Measurements from ENCODE around the gene CDH13.

Gene CDH13

GRCh38 chr16:83472776-83473501 lies 846.2 kb downstream of the CDH13 start:
- Histone ChIP-seq H3K9ac (ENCODE audit: low read length) (no peak overlapping the region), H3F3A (ENCODE audit: insufficient read depth, low read length) (no peaks in the 10 kb centered on the region), H3K4me1 (ENCODE audit: low read length) (no peaks in the 10 kb centered on the region), H3K4me3 (ENCODE audit: low read length) (no peak overlapping the region), H3K27ac (ENCODE audit: low read length) (no peak overlapping the region), H3K9me3 (replicated peaks; ENCODE audit: insufficient read depth, low read length) (no peaks in the 10 kb centered on the region), H3K4me2 (ENCODE audit: low read depth, low read length) (no peak overlapping the region), H2AFZ (ENCODE audit: low read length) (no peak overlapping the region), H4K20me1 (ENCODE audit: insufficient read depth, low read length) (no peaks in the 10 kb centered on the region), H3K9me2 (replicated peaks; ENCODE audit: insufficient read depth, low read length) (no peaks in the 10 kb centered on the region), H3K79me2 (ENCODE audit: low read length) (no peaks in the 10 kb centered on the region), H3K27me3 (replicated peaks; ENCODE audit: insufficient read depth, low read length) (no peaks in the 10 kb centered on the region), H3K36me3 (replicated peaks; ENCODE audit: insufficient read depth, low read length) (no peaks in the 10 kb centered on the region)
- no peak for DNase-seq
- TF ChIP-seq CTCF (IDR thresholded peaks at IDR 0.05; ENCODE audit: low read length) (no peak), EZH2 (optimal IDR thresholded peaks at IDR 0.05; ENCODE audit: low read depth, low read length) (no peak), EZH2phosphoT487 (IDR thresholded peaks at IDR 0.05; ENCODE audit: low read length) (no peak)

- no peaks in the 10 kb centered on the region for H4K20me1 ChIP-seq (ENCODE audit: insufficient read depth, low read length)
- no peak for DNase-seq
Observed at GRCh38 chr16:83473926-83474650, 847.3 kb downstream of the CDH13 start.

GRCh38 chr16:83475108-83475507 lies 848.3 kb downstream of the CDH13 start:
- no peak overlapping the region for H3K27ac ChIP-seq (ENCODE audit: low read length)
- no peak overlapping the region for H3K4me2 ChIP-seq (ENCODE audit: low read depth, low read length)
- no peaks in the 10 kb centered on the region for H3K4me1 ChIP-seq (ENCODE audit: low read length)
- H4K20me1 ChIP-seq (ENCODE audit: insufficient read depth, low read length) = no peaks in the 10 kb centered on the region
- H3F3A ChIP-seq (ENCODE audit: insufficient read depth, low read length) = no peaks in the 10 kb centered on the region
- H2AFZ ChIP-seq (ENCODE audit: low read length) = no peak overlapping the region
- DNase-seq = no peak
- H3K9ac ChIP-seq (ENCODE audit: low read length) = no peak overlapping the region
- no peaks in the 10 kb centered on the region for H3K9me3 ChIP-seq (replicated peaks; ENCODE audit: insufficient read depth, low read length)
- H3K79me2 ChIP-seq (ENCODE audit: low read length) = no peaks in the 10 kb centered on the region
- TF ChIP-seq CTCF (IDR thresholded peaks at IDR 0.05; ENCODE audit: low read length) (no peak), EZH2phosphoT487 (IDR thresholded peaks at IDR 0.05; ENCODE audit: low read length) (no peak), EZH2 (optimal IDR thresholded peaks at IDR 0.05; ENCODE audit: low read depth, low read length) (no peak)
- H3K27me3 ChIP-seq (replicated peaks; ENCODE audit: insufficient read depth, low read length) = no peaks in the 10 kb centered on the region
- H3K9me2 ChIP-seq (replicated peaks; ENCODE audit: insufficient read depth, low read length) = no peaks in the 10 kb centered on the region
- H3K4me3 ChIP-seq (ENCODE audit: low read length) = no peak overlapping the region
- H3K36me3 ChIP-seq (replicated peaks; ENCODE audit: insufficient read depth, low read length) = no peaks in the 10 kb centered on the region

More at GRCh38 chr16:83473926-83474650, 847.3 kb downstream of the CDH13 start:
- Histone ChIP-seq H3K9me2 (replicated peaks; ENCODE audit: insufficient read depth, low read length) (no peaks in the 10 kb centered on the region), H3K79me2 (ENCODE audit: low read length) (no peaks in the 10 kb centered on the region), H3K4me3 (ENCODE audit: low read length) (no peak overlapping the region), H2AFZ (ENCODE audit: low read length) (no peak overlapping the region), H3K36me3 (replicated peaks; ENCODE audit: insufficient read depth, low read length) (no peaks in the 10 kb centered on the region), H3K4me2 (ENCODE audit: low read depth, low read length) (no peak overlapping the region), H3K9ac (ENCODE audit: low read length) (no peak overlapping the region), H3F3A (ENCODE audit: insufficient read depth, low read length) (no peaks in the 10 kb centered on the region), H3K4me1 (ENCODE audit: low read length) (no peaks in the 10 kb centered on the region), H3K27ac (ENCODE audit: low read length) (no peak overlapping the region), H3K9me3 (replicated peaks; ENCODE audit: insufficient read depth, low read length) (no peaks in the 10 kb centered on the region), H3K27me3 (replicated peaks; ENCODE audit: insufficient read depth, low read length) (no peaks in the 10 kb centered on the region)
- TF ChIP-seq EZH2phosphoT487 (IDR thresholded peaks at IDR 0.05; ENCODE audit: low read length) = no peak
- TF ChIP-seq CTCF (IDR thresholded peaks at IDR 0.05; ENCODE audit: low read length) = no peak
- no peak for TF ChIP-seq EZH2 (optimal IDR thresholded peaks at IDR 0.05; ENCODE audit: low read depth, low read length)
